Stimulated activated CD8-positive, alpha-beta memory T cell treated with anti-CD3 and anti-CD28 coated beads, Interleukin-2, amount 100 ng/mL, for 1 hour (primary cell): ENCODE results near the gene SLC35E2B.
"Not testable (repeated sequence)": the region's sequence is repeated elsewhere in the genome, so short reads cannot be mapped to it uniquely, and the experiment has no call there.

Experiments used
- DNase-seq, 2 donors: peaks; one replicate each; pipeline ENCODE4 v3.0.0-alpha.2; 2020; ENCODE audit warnings: low read depth in 2 of 2

SLC35E2B gene

DNA sequence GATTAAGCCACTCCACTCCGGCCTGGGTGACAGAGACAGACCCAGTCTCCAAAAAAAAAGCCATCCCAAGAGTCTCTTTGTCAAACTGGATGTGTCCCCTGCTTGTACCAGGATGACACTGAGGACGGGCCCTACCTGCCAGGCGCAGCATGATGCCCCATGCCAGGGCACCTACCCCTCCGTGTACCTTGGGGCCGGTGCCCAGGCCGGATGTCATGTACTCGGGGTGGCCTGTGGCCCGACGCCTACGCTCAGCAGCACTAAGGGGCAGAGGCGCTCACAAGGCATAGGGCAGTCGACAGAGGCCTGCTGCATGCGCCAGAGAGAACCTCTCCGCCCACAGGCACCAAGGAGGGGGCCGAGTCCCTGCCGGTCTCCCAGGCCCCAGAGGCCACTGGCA is 53.2 kb downstream of the SLC35E2B start:
- DNase-seq, result not testable (repeated sequence)

DNA sequence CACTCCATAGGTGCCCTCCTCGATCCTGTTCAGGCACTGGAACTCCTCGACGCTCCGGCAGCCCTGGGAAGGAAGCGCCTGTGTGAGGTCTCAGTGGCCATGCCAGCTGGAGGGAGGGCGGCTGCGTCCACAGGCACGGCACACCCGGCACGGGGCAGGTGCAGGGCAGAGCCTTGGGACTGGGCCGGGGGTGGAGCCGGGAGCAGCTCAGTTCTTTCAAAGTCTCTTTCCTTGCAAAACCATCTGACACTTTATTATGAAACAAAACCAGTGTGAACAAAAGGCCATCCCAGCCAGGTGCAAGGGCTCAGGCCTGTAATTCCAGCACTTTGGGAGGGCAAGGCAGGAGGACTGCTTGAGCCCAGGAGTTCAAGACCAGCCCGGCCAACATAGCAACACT is 54.1 kb downstream of the SLC35E2B start:
- DNase-seq, result not testable (repeated sequence)

DNA sequence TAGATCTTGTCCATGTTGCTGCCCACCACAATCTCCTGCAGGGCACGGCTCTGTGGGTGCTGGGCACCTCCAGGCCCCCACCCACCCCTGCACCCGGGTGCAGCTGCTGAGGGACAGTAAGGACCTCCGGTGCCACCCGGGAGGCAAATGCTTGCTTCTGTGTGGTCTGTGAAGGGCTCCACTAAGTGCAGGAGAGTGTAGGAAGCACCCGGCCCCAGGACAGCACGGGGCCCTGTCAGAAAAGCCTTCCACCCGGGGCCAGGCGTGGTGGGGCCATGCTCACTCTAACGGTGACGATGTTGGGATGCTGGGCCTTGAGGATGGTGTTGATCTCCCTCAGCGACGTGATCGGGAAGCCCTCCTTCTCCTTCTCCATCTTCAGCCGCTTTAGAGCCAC is 55.1 kb downstream of the SLC35E2B start:
- DNase-seq, result not testable (repeated sequence)

DNA sequence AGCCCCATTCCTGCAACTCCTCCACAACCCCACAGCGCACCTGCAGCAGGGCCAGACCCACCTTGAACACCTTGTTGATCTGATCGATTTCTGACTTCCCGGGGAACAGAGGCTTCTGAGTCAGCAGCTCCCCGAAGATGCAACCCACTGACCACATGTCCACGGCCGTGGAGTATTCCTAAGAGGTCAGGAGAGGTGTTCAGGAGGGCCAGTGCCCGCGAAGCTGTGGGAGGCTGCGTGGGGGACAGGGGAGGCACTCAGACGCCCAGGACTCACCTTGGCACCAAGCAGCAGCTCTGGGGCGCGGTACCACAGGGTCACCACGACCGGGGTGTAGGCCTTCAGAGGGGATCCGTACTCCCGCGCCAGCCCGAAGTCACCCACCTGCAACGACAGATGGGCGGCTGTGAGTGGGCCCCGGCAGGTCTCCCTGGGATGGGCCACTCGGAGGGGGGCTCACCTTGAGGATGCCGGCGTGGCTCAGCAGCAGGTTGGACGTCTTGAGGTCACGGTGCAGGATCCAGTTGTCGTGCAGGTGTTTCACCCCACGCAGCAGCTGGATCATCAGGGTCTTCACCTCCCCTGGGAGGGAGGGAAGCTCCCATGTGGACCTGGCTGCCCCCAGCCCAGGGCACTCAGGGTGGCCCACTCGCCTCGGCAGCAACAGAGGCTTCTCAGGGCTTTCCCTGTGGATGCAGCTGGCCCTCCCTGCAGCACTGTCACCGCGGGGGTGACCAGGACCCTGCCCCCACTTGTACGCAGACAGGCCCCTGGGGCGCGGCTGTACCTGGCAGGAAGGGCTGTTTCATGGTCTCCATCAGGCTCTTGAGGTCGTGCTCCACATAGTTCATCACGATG is 55.7 kb downstream of the SLC35E2B start:
- DNase-seq, result not testable (repeated sequence)

- DNase-seq, result not testable (repeated sequence)
Measured at GRCh38 chr1:1634613-1635012, 58.0 kb downstream of the SLC35E2B start.

DNA sequence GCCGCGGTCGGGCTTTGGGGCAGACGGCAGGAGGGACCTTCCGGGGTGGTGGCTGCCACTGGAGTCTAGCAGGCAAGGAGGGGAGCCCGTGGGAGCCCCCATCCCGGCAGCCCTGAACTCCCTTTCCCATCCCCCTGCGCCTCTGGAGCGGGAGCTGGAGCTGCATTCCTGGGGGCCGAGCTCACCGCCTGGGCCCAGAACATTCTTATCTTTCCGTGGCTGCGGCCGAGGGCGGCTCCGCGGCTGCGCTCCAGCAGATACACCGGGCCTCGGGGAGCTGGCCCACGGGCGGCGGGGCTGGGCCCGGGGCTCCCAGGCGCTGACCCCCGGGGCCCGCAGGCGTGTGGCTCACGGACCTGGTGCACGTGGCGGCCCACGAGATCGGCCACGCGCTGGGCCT is 59.2 kb downstream of the SLC35E2B start:
- DNase-seq, result not testable (repeated sequence)

GRCh38 chr1:1631782-1632420 is 60.7 kb downstream of the SLC35E2B start, which contains the start of gene MMP23B:
TSS of gene MMP23B (plus strand) at chr1:1632173. CDS start at chr1:1632219, 46 bp downstream.
- DNase-seq, result no peak

DNA sequence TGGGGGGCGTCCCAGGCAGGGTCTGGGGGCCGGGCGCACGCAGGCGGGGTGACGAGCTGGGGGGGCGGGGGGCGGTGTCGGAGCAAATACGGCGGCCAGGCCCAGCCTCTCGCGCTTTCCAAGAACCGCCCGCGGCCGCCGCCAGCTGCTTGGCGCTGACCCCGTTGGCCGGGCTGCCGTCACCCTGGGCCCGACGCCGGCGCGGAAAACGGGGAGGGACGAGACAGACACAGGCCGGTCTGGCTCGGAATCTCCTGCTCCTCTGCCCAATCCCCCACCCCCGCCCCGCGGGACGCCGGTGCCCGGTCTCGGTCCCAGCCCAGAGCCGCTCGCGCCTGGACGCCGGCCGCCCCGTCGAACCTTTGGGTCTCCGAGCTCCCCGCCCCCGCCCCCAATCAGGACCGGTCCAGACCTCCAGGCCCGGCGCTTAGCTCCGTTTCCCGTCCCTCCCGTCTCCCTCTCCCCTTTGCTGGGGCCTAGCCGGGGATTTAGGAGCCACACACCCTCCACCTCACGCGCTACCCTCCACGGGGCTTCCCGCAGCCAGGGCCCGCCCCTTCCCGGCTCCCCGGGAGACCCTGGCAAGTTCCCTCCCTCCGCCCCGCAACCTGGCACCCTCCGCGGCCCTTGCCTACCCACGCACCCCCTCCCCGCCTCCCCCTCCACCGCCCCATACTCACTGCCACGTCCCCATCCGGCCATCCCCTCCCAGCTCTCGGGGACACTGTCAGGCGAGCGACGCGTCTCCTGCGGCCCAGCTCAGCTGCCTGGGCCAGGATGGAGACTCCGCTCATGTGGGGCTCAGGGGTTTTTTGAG is 61.4 kb downstream of the SLC35E2B start:
- no peak for DNase-seq

DNA sequence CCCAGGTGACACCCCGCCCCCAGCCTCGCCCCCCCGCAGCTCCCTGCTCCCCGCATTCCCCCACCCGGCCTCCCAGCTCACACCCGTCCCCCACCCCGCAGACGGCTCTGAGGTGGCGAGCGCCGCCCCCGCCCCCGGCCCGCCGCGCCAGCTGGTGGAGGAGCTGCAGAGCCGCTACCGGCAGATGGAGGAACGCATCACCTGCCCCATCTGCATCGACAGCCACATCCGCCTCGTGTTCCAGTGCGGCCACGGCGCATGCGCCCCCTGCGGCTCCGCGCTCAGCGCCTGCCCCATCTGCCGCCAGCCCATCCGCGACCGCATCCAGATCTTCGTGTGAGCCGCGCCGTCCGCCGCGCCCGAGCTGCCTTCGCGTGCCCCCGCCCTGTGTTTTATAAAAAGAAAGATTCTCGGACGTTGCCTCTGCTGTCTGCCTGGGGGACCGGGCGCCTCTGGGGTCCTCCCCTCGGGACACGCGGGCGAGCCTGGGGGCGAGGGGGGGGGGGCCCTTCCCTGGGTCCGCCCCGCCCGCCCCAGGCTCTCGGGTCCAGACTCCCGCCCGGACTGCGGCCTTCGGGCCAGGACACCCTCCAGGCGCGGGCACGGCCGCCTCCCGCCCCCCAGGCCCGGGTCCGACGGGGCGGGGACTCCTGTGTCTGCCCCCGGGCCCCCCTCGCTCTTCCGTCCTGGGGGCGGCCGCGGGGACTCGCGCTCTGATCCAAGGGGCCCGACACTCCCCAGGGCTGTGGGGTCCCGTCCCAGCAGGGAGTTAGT is 62.2 kb downstream of the SLC35E2B start:
- peak; percentile 87 to 90 for DNase-seq

DNA sequence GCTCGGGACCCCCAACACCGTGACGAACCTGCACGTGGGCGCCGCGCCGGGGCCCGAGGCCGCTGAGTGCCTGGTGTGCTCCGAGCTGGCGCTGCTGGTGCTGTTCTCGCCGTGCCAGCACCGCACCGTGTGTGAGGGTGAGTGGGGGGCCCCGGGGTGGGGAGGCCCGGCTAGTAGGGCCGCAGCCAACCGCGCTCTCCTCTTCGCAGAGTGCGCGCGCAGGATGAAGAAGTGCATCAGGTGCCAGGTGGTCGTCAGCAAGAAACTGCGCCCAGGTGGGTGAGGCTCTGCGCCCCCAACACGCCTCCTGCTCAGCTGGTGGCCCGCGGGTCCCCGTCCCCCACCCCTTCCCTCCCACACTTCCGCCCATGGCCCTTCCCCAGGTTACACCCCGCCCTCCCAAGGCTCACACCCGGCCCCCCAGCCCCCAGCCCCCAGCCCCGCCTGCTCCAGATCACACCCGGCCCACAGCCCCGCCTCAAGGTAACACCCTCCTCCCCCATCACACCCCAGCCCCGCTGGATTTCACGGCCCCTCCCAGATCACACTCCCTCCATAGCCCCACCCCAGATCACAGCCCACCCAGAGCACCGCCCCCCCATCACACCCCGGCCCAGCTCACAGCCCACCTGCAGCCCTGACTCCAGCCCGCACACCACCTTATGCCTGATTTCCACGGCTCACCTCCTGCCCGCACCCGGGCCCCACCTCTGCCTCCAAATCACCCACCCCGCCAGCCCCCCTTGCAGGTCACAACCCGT is 63.0 kb downstream of the SLC35E2B start:
- DNase-seq, result peak; percentile 57 to 63

GRCh38 chr1:1628754-1629429 is 63.7 kb downstream of the SLC35E2B start:
- no peak for DNase-seq

GRCh38 chr1:1627829-1628753 is 64.5 kb downstream of the SLC35E2B start:
- DNase-seq, result no peak

- DNase-seq, result no peak
Measured at GRCh38 chr1:1627261-1627828, 65.2 kb downstream of the SLC35E2B start.

DNA sequence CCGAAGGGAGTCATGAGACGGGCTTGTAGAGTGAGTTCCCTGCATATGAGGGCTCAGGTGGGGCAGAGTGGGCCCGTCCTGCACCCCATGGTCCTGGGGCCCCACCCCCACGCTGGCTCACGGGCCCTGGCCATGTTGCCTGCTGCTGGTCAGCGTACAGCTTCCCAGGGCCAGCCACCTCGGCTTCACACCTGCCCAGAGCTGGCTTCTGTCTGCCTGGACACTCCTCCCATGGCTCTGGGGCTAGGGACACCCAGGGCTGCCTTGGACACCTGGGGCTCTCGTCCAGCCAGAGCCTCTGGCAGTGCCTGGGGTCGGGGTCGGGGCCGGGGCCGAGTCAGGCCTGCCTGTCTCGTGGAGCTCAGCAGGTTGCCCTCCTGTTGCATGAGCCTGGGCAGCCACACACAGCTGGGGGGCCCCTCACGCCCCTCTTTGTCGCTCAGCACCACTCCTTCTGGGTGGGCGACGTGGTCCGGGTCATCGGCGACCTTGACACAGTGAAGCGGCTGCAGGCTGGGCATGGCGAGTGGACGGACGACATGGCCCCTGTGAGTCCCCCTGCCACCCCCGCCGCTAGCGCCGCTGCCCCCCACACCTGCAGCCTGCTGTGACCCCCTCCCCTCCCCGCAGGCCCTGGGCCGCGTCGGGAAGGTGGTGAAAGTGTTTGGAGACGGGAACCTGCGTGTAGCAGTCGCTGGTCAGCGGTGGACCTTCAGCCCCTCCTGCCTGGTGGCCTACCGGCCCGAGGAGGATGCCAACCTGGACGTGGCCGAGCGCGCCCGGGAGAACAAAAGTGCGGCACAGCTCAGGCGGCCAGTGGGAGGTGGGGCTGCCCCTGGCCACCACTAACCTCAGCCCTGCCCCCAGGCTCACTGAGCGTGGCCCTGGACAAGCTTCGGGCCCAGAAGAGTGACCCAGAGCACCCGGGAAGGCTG is 66.1 kb downstream of the SLC35E2B start:
- no peak for DNase-seq

DNA sequence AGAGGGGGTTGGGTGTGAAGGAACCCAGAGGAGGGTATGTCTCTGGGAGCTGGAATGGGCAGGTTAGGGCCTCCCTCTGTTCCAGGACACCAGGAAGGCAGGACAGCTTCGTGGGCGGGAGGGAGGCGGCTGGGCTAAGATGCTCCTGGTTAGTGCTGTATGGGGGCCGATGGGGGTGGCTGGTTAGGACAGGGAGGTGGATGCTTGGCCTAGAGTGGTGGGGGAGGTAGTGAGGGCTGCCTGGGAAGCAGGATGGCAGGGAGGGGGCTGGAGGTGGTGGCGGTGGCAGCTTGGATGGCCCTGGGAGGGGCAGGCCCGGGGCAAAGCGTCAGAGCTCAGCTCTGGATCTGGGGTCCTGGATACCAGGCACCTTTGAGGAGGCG is 66.8 kb downstream of the SLC35E2B start:
- DNase-seq, result no peak

GRCh38 chr1:1625404-1625775 is 67.2 kb downstream of the SLC35E2B start:
- DNase-seq, result no peak
